GM23338 (cell line): ENCODE measurements around the gene NOP9.

Experiments used
- TF ChIP-seq, protein P1 (sequence below), 2 experiments: fragments of 200-600 bp in 1 of 2; sonication (generic) in 1 of 2; conservative IDR thresholded peaks; 2 replicates each; pipeline versions ENCODE4 v1.5.1 to v1.6.1; 2016 to 2017; ENCODE audit warnings: antibody characterized with exemption in 2 of 2, low read depth in 2 of 2, mild to moderate bottlenecking in 2 of 2, moderate library complexity in 1 of 2
- TF ChIP-seq, protein P2 (sequence below): IDR thresholded peaks from one replicate; pipeline ENCODE4 v1.6.1; 2018; ENCODE audit warnings: antibody characterized with exemption; ENCODE audit not compliant: unreplicated experiment

DNA sequence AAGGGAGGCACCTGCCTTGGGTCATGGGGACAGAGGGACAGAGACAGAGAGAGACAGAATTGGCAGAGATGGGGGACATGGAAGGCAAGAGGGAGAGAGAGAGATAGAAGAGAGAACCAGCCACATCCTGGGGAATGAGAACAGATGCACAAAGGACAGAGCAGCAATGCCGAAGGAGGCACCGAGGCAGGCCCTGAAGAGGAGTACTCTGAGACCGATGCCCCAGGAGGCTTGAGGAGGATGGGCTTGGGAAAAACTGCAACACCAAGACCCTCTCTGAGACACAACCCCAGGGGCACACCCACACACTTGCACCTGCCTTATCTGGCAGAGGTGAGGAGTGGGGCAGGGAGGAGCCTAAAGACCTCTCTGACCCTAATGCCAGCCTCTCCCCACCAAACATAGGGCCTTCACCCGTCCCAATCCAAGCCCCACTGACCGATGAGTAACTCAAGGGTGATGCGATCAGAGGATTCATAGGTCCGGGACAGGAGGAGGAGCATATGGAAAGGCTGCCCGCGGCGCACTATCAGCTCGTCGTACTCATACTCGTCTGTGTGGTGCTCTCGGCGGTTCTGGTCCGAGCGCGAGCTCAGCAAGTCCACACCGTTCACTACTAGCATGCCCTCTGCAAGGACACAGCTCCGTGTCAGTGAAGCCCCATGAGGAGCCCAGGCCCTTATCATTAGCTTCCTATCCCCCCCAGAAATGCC is 38.2 kb upstream of the NOP9 start:
- TF ChIP-seq, protein P1, sequence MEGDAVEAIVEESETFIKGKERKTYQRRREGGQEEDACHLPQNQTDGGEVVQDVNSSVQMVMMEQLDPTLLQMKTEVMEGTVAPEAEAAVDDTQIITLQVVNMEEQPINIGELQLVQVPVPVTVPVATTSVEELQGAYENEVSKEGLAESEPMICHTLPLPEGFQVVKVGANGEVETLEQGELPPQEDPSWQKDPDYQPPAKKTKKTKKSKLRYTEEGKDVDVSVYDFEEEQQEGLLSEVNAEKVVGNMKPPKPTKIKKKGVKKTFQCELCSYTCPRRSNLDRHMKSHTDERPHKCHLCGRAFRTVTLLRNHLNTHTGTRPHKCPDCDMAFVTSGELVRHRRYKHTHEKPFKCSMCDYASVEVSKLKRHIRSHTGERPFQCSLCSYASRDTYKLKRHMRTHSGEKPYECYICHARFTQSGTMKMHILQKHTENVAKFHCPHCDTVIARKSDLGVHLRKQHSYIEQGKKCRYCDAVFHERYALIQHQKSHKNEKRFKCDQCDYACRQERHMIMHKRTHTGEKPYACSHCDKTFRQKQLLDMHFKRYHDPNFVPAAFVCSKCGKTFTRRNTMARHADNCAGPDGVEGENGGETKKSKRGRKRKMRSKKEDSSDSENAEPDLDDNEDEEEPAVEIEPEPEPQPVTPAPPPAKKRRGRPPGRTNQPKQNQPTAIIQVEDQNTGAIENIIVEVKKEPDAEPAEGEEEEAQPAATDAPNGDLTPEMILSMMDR (conservative IDR thresholded peaks at IDR 0.05; ENCODE audit: low read depth in 2 of 2): no peak
- TF ChIP-seq, protein P2, sequence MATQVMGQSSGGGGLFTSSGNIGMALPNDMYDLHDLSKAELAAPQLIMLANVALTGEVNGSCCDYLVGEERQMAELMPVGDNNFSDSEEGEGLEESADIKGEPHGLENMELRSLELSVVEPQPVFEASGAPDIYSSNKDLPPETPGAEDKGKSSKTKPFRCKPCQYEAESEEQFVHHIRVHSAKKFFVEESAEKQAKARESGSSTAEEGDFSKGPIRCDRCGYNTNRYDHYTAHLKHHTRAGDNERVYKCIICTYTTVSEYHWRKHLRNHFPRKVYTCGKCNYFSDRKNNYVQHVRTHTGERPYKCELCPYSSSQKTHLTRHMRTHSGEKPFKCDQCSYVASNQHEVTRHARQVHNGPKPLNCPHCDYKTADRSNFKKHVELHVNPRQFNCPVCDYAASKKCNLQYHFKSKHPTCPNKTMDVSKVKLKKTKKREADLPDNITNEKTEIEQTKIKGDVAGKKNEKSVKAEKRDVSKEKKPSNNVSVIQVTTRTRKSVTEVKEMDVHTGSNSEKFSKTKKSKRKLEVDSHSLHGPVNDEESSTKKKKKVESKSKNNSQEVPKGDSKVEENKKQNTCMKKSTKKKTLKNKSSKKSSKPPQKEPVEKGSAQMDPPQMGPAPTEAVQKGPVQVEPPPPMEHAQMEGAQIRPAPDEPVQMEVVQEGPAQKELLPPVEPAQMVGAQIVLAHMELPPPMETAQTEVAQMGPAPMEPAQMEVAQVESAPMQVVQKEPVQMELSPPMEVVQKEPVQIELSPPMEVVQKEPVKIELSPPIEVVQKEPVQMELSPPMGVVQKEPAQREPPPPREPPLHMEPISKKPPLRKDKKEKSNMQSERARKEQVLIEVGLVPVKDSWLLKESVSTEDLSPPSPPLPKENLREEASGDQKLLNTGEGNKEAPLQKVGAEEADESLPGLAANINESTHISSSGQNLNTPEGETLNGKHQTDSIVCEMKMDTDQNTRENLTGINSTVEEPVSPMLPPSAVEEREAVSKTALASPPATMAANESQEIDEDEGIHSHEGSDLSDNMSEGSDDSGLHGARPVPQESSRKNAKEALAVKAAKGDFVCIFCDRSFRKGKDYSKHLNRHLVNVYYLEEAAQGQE: no peak
